Measurements from ENCODE around the gene DGKI. TPM values are rescaled to one million over a fixed set of nuclear protein-coding genes. Genes with fewer than 3 reads are reported as not detected.

DGKI gene
- total and polyA plus RNA-seq, 2 of the 13 experiments (the other 11 are each of a cell fraction or from before 2014, with no cell fraction given): 0.09 to 0.17 TPM

DNA sequence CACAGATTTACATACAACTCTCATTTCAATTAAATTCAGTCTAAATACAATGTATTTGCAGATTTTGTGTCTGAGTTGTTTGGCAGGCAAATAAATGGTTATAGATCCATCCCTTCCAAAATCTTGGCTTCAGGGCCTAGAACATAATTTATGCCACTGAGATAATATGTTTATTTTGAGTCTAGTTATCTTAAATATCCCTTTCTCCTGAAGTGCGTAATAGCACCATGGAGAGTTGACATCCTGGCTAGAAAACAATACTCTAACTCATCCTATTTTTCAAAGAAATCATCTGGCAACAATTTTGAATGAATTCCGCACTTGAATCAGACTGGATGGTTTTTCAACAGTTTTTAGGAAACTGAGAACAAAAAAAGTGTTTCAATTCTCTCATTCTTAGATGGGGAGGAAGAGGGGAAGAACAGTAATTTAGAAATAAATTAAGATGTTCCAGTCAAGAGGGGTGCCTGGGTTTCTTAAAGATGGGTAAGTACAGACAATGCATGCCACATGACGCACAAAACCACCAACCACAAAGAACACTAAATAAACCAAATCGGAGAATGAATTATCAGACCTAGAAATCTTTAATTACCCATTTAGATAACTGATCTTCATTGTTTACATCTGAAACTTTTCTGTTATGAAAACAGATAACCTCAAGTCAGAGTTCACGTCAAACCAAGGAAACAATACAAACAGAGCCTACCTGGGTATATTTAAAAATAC, 274.6 kb downstream of the DGKI start (continued):
- TF ChIP-seq, protein P1, sequence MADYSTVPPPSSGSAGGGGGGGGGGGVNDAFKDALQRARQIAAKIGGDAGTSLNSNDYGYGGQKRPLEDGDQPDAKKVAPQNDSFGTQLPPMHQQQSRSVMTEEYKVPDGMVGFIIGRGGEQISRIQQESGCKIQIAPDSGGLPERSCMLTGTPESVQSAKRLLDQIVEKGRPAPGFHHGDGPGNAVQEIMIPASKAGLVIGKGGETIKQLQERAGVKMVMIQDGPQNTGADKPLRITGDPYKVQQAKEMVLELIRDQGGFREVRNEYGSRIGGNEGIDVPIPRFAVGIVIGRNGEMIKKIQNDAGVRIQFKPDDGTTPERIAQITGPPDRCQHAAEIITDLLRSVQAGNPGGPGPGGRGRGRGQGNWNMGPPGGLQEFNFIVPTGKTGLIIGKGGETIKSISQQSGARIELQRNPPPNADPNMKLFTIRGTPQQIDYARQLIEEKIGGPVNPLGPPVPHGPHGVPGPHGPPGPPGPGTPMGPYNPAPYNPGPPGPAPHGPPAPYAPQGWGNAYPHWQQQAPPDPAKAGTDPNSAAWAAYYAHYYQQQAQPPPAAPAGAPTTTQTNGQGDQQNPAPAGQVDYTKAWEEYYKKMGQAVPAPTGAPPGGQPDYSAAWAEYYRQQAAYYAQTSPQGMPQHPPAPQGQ (CRISPR knock-in tag; IDR thresholded peaks at IDR 0.05; ENCODE audit: borderline replicate concordance): no peak

DNA sequence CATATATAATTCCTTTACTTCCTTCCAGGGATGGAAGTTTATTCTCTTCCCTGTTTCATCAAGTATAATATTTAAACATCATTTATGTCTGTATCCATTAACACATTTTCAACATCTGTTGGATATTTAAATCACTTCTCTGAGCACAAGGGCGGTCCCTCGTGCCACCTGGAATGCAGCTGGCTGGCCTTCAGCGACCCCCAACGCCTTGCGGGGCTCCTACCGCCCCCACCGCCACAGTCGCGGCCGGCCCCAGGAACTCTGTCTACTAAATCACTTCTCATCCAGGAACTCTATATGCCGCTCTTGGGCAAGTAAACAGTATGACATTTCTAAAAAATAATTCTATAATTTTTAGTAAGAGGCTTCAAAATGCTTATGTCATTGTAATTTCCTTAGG, 282.1 kb downstream of the DGKI start:
- H3K4me1 ChIP-seq (ENCODE audit: insufficient read depth, low read length): no peaks in the 10 kb centered on the region
- H3K27me3 ChIP-seq (ENCODE audit: control insufficient read depth in 1 of 2, insufficient read depth in 2 of 2, low read length in 2 of 2): no peaks in the 10 kb centered on the region
- BruUV-seq (replicated peaks): no TSS peak
- WGBS (ENCODE audit: low lambda C conversion rate): 23% methylated on average over 11 of the region's 11 CpGs
- ChIA-PET CTCF (ENCODE audit: low intra/inter-chr PET ratio, low total read pairs) (no interaction called here), POLR2A (no interaction called here)
- no peak overlapping the region for H3K4me3 ChIP-seq (replicated peaks in 1 of 3; ENCODE audit: insufficient read depth in 1 of 3, low read depth in 2 of 3, low read length in 3 of 3)
- intact Hi-C loops (cut with micrococcal nuclease; ENCODE audit: unreplicated experiment) (no loop called here), in situ Hi-C loops (cut with HindIII; ENCODE audit: extremely low pct_ligation_motif_present, low pct_unique_long_range_greater_than_20kb) (no loop called here)
- H3K79me2 ChIP-seq (ENCODE audit: insufficient read depth, low read length): no peaks in the 10 kb centered on the region
- no peak for TF ChIP-seq ZNF652 (CRISPR knock-in tag; IDR thresholded peaks at IDR 0.05; ENCODE audit: borderline replicate concordance, low read depth)
- H3K27ac ChIP-seq (ENCODE audit: extremely low read length, insufficient read depth, low read length): no peak overlapping the region
- H3K9ac ChIP-seq (ENCODE audit: insufficient read depth, low read depth, low read length): no peak overlapping the region
- no peak overlapping the region for H3K4me2 ChIP-seq (ENCODE audit: low read depth, low read length)
- ATAC-seq (no peak), DNase-seq (ENCODE audit: low spot score) (no peak), FAIRE-seq (no peak)
- no peaks in the 10 kb centered on the region for H3K9me3 ChIP-seq (ENCODE audit: low read length)
- H2AFZ ChIP-seq (ENCODE audit: low read length): no peak overlapping the region
- H3K36me3 ChIP-seq (replicated peaks in 1 of 2; ENCODE audit: control insufficient read depth in 1 of 2, insufficient read depth in 2 of 2, low read length in 2 of 2): no peaks in the 10 kb centered on the region
- H4K20me1 ChIP-seq (ENCODE audit: insufficient read depth, low read length): no peaks in the 10 kb centered on the region

- no peak overlapping the region for H3K4me3 ChIP-seq (replicated peaks in 1 of 3; ENCODE audit: insufficient read depth in 1 of 3, low read depth in 2 of 3, low read length in 3 of 3)
- H3K27me3 ChIP-seq (ENCODE audit: control insufficient read depth in 1 of 2, insufficient read depth in 2 of 2, low read length in 2 of 2): no peaks in the 10 kb centered on the region
- no peak overlapping the region for H3K9ac ChIP-seq (ENCODE audit: insufficient read depth, low read depth, low read length)
- intact Hi-C loops (cut with micrococcal nuclease; ENCODE audit: unreplicated experiment): no loop called here
- H3K4me2 ChIP-seq (ENCODE audit: low read depth, low read length): no peak overlapping the region
- no peaks in the 10 kb centered on the region for H3K36me3 ChIP-seq (replicated peaks in 1 of 2; ENCODE audit: control insufficient read depth in 1 of 2, insufficient read depth in 2 of 2, low read length in 2 of 2)
- BruUV-seq (replicated peaks): no TSS peak
- DNase-seq (ENCODE audit: low spot score) (no peak), ATAC-seq (no peak), FAIRE-seq (no peak)
- POLR2A ChIA-PET: no interaction called here
- no peak overlapping the region for H2AFZ ChIP-seq (ENCODE audit: low read length)
- no peaks in the 10 kb centered on the region for H3K4me1 ChIP-seq (ENCODE audit: insufficient read depth, low read length)
- in situ Hi-C loops (cut with HindIII; ENCODE audit: extremely low pct_ligation_motif_present, low pct_unique_long_range_greater_than_20kb): no loop called here
- H3K9me3 ChIP-seq (ENCODE audit: low read length): no peaks in the 10 kb centered on the region
- CTCF ChIA-PET (ENCODE audit: low intra/inter-chr PET ratio, low total read pairs): no interaction called here
- H3K79me2 ChIP-seq (ENCODE audit: insufficient read depth, low read length): no peaks in the 10 kb centered on the region
- no peaks in the 10 kb centered on the region for H4K20me1 ChIP-seq (ENCODE audit: insufficient read depth, low read length)
- no peak overlapping the region for H3K27ac ChIP-seq (ENCODE audit: extremely low read length, insufficient read depth, low read length)
- TF ChIP-seq ZNF138 (CRISPR knock-in tag; IDR thresholded peaks at IDR 0.05; ENCODE audit: low read depth) (no peak), RARA (CRISPR knock-in tag; IDR thresholded peaks at IDR 0.05) (no peak), ZNF572 (CRISPR knock-in tag; IDR thresholded peaks at IDR 0.05) (no peak), ZNF556 (CRISPR knock-in tag; IDR thresholded peaks at IDR 0.05; ENCODE audit: borderline replicate concordance) (no peak), ZNF550 (CRISPR knock-in tag; IDR thresholded peaks at IDR 0.05; ENCODE audit: borderline replicate concordance) (no peak), ZNF670 (CRISPR knock-in tag; IDR thresholded peaks at IDR 0.05; ENCODE audit: borderline replicate concordance) (no peak), KDM4B (CRISPR knock-in tag; IDR thresholded peaks at IDR 0.05) (no peak), BCL6 (CRISPR knock-in tag; IDR thresholded peaks at IDR 0.05) (no peak), ARNTL (CRISPR knock-in tag; IDR thresholded peaks at IDR 0.05) (no peak), KMT2B (CRISPR knock-in tag; IDR thresholded peaks at IDR 0.05) (no peak), MYNN (CRISPR knock-in tag; IDR thresholded peaks at IDR 0.05; ENCODE audit: low read depth) (no peak), BRF2 (CRISPR knock-in tag; IDR thresholded peaks at IDR 0.05) (no peak), MEF2D (CRISPR knock-in tag; IDR thresholded peaks at IDR 0.05) (no peak)
These were observed 282.8 kb downstream of the DGKI start for GRCh38 chr7:137563981-137564380.
